IPS-11a (cell line): Measurements from ENCODE around the gene SLAMF6.
"Not testable (repeated sequence)": the region's sequence is repeated elsewhere in the genome, so short reads cannot be mapped to it uniquely, and the experiment has no call there.

Source experiments
- H3K4me3 ChIP-seq: one replicate; pipeline ENCODE4 v1.5.1; 2013; ENCODE audit warnings: low read depth, low read length, control low read depth

The SLAMF6 gene

DNA sequence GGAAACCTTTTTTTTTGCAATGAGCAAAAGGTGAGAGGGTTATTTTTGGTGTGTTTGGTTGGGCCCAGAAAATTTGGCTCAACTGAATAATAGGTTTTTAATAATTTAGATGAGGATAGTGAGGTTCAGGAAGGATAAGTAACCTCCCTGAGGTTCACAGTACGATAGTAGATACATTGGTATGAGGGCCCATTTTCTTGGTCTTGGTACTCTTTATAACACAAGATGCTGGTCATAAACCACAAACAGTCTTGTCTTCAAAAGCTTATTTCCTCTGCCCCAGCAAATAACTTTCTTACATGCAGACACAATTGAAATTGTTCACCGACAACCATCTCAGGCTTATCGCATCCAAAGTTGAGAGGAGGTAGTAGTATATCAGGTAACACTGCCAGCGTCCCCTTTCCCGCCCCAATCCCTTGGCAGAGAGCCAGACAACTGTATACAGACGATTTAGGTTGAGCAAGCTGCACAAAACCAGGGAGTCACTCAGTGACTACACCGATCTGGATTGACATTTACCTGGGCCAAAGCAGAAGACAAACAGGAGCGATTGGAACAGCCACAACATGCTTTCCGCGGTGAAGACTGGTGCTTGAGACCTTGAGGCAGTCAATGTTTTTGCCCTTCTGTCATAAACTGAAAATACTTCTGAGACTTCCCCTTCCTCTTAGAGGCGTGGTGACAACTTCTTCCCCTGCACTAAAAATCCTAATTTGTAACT lies at the start of gene SLAMF6:
SLAMF6 (minus strand) TSS at position 634 of the 724 bp plus-strand sequence; CDS start at position 571, 63 bp downstream.
- H3K4me3 ChIP-seq = no peak within 1 kb of the TSS

GRCh38 chr1:160570840-160571239 lies 47.8 kb upstream of the SLAMF6 start:
- no peak overlapping the region for H3K4me3 ChIP-seq

GRCh38 chr1:160569806-160570205 lies 46.8 kb upstream of the SLAMF6 start:
- no peak overlapping the region for H3K4me3 ChIP-seq

DNA sequence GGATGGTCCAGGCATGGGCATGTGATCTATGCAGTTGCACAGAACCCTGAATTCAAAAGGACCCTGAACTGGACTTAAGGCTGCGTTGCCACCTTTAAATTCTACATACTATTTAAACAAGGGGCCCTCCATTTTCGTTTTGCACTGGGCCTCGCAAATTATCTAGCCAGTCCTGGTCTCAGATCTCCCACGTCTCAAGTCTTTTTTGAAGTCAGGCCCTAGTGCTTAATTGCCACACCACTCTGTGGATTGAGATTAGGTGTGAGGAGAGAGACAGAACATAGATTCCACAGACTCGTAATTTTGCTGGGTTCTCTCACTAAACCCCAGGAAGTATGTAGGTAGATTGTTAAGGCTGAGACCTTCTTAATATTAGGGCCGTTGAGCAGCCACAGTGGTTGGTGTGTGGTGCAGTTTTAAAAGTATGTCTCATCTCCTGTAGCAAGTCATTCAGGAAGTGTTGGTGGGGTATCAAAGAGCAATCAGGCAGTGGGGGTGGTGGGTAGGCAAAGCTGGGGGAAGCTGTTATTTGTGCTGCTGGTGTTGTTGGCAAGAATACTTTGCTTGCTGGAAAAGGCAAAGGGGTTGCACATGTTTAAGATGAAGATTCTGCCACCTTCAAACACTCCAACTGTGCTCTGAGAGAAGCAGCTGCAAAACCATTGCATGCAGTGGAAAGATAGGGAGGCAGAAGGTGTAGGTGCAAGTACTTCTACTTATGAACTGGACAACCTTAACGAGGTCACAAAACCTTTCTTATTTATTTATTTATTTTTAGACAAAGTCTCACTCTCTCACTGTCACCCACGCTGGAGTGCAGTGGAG lies 45.0 kb upstream of the SLAMF6 start:
- no peak overlapping the region for H3K4me3 ChIP-seq

GRCh38 chr1:160567341-160567740 lies 44.3 kb upstream of the SLAMF6 start:
- H3K4me3 ChIP-seq = no peak overlapping the region

DNA sequence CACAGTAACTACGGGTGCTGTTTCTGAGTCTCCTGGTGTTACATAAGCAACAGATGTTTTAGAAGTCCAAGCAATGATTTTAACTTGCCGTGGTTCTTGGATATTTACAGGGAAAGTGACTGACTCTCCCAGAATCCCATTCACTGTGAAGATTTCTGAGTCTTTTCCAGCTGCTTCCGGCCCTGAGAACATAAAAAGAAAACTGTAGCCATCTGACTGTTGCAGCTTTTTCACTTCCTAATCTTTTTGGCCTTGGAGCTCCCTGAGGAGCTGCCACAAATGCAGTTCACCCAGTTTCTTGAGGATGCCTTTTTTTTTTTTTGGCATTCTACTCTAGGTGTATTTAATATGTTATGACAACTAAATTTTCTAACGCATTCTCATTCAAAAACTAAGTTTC lies 42.5 kb upstream of the SLAMF6 start:
- no peak overlapping the region for H3K4me3 ChIP-seq

GRCh38 chr1:160563230-160563629 lies 40.2 kb upstream of the SLAMF6 start:
- H3K4me3 ChIP-seq = not testable (repeated sequence)

DNA sequence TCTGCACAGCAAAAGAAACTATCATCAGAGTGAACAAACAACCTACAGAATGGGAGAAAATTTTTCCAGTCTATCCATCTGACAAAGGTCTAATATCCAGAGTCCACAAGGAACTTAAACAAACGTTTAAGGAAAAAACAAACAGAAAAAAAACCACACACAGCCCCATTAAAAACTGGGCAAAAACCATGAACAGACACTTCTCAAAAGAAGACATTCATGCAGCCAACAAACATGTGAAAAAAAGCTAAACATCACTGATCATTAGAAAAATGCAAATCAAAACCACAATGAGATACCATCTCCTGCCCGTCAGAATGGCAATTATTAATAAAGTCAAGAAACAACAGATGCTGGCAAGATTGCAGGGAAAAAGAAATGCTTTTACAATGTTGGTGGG lies 39.7 kb upstream of the SLAMF6 start:
- not testable (repeated sequence) for H3K4me3 ChIP-seq

- no peak overlapping the region for H3K4me3 ChIP-seq
Observed at GRCh38 chr1:160560806-160561205, 37.8 kb upstream of the SLAMF6 start.

GRCh38 chr1:160560045-160560705 lies 37.1 kb upstream of the SLAMF6 start:
- no peak overlapping the region for H3K4me3 ChIP-seq

- H3K4me3 ChIP-seq = not testable (repeated sequence)
Observed at GRCh38 chr1:160559437-160559836, 36.4 kb upstream of the SLAMF6 start.

DNA sequence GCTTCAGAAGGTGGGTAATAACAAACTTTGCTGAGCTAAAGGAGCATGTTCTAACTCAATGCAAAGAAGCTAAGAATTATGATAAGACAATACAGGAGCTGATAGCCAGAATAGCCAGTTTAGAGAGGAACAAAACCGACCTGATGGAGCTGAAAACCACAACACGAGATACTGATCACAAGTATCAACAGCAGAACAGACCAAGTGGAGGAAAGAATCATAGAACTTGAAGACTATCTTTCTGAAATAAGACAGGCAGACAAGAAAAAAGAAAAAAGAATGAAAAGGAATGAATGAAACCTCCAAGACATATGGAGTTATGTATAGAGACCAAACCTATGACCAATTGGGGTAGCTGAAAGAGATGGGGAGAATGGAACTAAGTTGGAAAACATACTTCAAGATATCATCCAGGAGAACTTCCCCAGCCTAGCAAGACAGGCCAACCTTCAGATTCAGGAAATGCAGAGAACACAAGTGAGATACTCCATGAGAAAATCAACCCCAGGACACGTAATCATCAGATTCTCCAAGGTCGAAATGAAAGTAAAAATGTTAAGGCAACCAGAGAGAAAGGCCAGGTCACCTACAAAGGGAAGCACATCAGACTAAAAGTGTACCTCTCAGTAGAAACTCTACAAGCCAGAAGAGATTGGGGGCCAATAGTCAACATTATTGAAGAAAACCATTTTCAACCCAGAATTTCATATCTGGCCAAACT lies 35.8 kb upstream of the SLAMF6 start:
- no peak overlapping the region for H3K4me3 ChIP-seq

DNA sequence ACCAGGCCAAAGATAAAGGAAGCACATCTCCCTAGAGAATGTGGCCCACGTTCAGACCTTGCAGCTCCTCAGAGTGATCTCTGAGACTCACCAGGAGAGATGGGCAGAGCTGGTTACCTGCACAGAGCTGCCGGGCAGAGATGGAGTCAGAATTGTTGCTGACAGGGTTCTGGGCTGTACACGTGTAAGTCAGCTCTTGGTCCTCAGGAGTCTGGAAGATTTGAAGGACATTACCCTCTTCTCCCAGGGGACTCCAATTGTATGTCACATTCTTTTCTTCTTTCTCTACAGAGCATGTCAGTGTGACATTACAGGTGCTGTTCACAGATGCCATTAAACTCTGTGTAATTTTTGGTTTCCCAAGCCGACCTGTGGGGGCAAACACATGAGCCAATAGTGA lies 30.7 kb upstream of the SLAMF6 start:
- H3K4me3 ChIP-seq = no peak overlapping the region

DNA sequence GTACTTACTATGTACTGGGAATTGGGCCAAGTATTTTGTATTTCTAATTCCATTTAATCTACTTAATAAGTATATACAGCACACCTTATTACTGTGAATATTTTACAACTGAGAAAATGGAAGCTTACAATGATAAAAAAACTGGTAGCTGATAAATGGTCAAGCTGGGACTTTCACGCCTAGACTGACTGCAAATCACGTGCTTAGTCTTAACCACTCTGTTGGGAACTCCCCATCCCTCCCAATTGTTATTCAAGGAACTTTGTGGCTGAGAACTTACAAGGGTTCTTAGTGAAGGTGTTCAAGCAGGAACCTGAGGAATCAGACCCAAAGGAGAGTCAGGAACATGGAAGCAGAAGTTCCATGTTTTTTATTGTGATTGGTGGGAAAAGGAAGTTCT lies 29.4 kb upstream of the SLAMF6 start:
- no peak overlapping the region for H3K4me3 ChIP-seq

GRCh38 chr1:160550572-160551034 lies 27.5 kb upstream of the SLAMF6 start:
- no peak overlapping the region for H3K4me3 ChIP-seq

GRCh38 chr1:160549665-160550006 lies 26.6 kb upstream of the SLAMF6 start:
- no peak overlapping the region for H3K4me3 ChIP-seq

DNA sequence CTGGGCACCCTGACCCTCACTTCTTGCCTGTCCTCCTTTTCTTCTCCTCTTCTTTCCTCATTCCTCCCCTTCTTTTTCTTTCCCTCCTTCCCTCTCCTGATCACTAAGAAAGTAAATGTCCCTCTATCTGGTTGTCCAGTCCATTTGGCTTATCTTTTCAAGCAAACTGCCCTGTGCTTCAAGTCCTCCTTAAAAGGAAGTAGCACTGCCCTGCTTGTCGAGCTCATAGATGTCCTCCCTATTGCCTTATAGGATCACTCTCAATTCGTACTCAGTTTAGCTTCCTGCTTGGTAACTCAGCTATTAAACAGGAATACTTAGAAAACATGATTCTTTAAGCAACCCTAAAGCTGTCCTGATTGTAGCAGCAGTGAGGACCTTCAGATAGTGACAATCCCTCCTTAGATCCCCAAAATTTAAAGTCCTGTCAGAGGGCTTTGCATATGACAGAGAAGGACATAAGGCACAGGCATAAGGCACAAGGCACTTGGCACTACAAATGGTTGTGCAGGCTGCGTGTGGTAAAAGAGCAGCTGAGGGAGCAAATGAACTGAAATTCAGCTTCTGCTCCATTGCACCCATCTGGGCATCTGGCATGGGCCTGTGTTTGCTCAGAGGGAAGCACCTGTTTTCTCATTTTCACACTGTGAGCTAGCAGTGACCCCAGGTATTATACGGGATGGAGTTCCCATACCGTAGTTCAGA lies 26.1 kb upstream of the SLAMF6 start:
- no peak overlapping the region for H3K4me3 ChIP-seq

DNA sequence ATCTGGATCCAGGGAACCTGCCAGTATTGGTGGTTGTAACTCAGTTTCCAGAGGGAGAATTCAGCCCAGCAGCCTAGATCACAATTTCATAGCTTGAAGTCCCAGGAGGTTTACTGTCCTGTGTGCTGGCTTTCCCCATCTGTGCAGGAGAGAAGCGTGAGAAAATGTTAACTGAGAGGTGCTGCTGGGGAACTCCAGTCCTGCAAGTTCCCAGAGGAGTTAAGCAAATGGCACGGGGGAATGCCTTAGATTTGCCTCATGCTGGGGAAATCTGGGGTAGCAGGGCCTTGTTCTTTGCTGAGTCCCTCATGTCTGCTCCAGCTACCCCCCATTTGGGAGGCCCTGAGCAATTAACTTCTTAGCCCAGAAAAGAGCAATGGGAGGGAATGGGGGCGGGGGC lies 25.1 kb upstream of the SLAMF6 start:
- no peak overlapping the region for H3K4me3 ChIP-seq

- no peak overlapping the region for H3K4me3 ChIP-seq
Observed at GRCh38 chr1:160547422-160547821, 24.4 kb upstream of the SLAMF6 start.

- no peak overlapping the region for H3K4me3 ChIP-seq
Observed at GRCh38 chr1:160546942-160547341, 23.9 kb upstream of the SLAMF6 start.

DNA sequence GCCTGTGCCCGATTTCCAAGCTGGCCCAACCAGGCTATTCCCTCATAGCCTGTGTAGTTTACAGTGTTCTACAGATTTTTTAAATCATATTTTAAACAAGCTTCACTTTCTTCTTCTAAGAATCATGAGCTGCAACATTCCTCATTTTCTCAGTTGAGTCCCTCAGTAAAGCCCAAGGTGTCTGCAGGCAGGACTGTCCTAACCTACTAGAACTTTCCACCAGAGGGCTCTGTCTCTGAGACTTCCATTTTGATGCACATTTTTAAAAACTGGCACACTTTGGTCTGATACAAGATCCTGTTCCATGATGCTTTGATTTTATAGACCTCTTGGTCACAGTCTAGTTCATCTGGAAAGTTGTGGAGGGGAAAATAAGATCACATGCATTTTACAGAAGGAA lies 21.6 kb upstream of the SLAMF6 start:
- H3K4me3 ChIP-seq = no peak overlapping the region
